Stimulated activated CD4-positive, alpha-beta T cell treated with anti-CD3 and anti-CD28 coated beads, Interleukin-2, amount 100 ng/mL, for 24 hours (primary cell): Measurements from ENCODE around the gene FIGLA.
"Not testable (repeated sequence)": the region's sequence is repeated elsewhere in the genome, so short reads cannot be mapped to it uniquely, and the experiment has no call there.

Experiments used
- DNase-seq, 2 donors: peaks; one replicate each; pipeline ENCODE4 v3.0.0-alpha.2; 2020

Gene FIGLA

GRCh38 chr2:70807102-70807827 is 16.8 kb upstream of the FIGLA start:
- DNase-seq: no peak

- DNase-seq: no peak
These were observed 16.2 kb upstream of the FIGLA start for GRCh38 chr2:70806620-70807019.

- DNase-seq: no peak
These were observed 15.6 kb upstream of the FIGLA start for GRCh38 chr2:70806013-70806412.

GRCh38 chr2:70801607-70802263 is 11.3 kb upstream of the FIGLA start:
- no peak for DNase-seq

- no peak for DNase-seq
These were observed 9.3 kb upstream of the FIGLA start for GRCh38 chr2:70799706-70800105.

- not testable (repeated sequence) for DNase-seq
These were observed 7.6 kb upstream of the FIGLA start for GRCh38 chr2:70797996-70798395.

- no peak for DNase-seq
These were observed 7.1 kb upstream of the FIGLA start for GRCh38 chr2:70797506-70797905.

- DNase-seq: no peak
These were observed 5.8 kb upstream of the FIGLA start for GRCh38 chr2:70796262-70796661.

- DNase-seq: no peak
These were observed 4.9 kb upstream of the FIGLA start for GRCh38 chr2:70795164-70795995.

GRCh38 chr2:70793450-70793849 is 3.0 kb upstream of the FIGLA start:
- no peak for DNase-seq

GRCh38 chr2:70789304-70790135 is 923 bp downstream of the FIGLA start:
- DNase-seq: peak; percentile 70 to 78

- DNase-seq: peak; percentile 24 to 43
These were observed 5.1 kb downstream of the FIGLA start for GRCh38 chr2:70785137-70785911.

- DNase-seq: no peak
These were observed 6.1 kb downstream of the FIGLA start for GRCh38 chr2:70784320-70784719.

GRCh38 chr2:70779911-70780545 is 10.4 kb downstream of the FIGLA start:
- DNase-seq: no peak

GRCh38 chr2:70779491-70779890 is 11.0 kb downstream of the FIGLA start:
- DNase-seq: no peak

GRCh38 chr2:70778676-70779075 is 11.8 kb downstream of the FIGLA start:
- no peak for DNase-seq

- DNase-seq: no peak
These were observed 13.0 kb downstream of the FIGLA start for GRCh38 chr2:70777450-70777849.

- DNase-seq: no peak
These were observed 14.2 kb downstream of the FIGLA start for GRCh38 chr2:70776266-70776665.

GRCh38 chr2:70775141-70775540 is 15.3 kb downstream of the FIGLA start:
- no peak for DNase-seq

GRCh38 chr2:70772486-70773155 is 17.8 kb downstream of the FIGLA start:
- DNase-seq: no peak

GRCh38 chr2:70771446-70771845 is 19.0 kb downstream of the FIGLA start:
- DNase-seq: no peak
